Measurements from ENCODE around the gene LRMDA. TPM values are rescaled to one million over a fixed set of nuclear protein-coding genes. Genes with fewer than 3 reads are reported as not detected.

LRMDA gene
- total RNA-seq, 6 experiments from 2014 or later = 0.32 TPM; not detected in 5

DNA sequence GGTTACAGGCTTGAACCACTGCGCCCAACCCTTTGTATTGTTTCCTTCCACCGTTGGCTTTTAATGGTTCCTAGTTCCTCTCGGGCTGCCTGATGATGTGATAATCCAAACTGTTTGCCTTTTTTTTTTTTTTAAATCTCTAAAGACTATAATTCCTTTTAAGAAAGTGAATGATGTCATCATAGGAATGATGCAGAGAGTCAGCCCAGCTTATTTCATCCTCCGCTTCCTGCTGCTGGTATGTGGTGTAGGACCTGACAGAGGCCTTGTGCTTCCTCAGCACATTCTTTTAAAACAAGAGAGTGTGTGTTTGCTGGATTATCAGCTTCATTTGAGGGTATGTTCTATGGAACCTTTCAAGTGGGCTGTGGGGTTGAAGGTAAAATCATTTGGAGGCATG, 241.4 kb downstream of the LRMDA start:
- no peaks in the 10 kb centered on the region for H3K36me3 Mint-ChIP-seq (ENCODE audit: low read depth)
- peaks cover 8% of the 10 kb centered on the region for H3K27me3 Mint-ChIP-seq (ENCODE audit: insufficient read depth)
- no peaks in the 10 kb centered on the region for H3K9me3 Mint-ChIP-seq
- no peak for DNase-seq
- no peak overlapping the region for H3K27ac Mint-ChIP-seq
- H3K4me1 Mint-ChIP-seq (ENCODE audit: low read depth) = no peaks in the 10 kb centered on the region
- no peak for TF ChIP-seq CTCF (IDR thresholded peaks at IDR 0.05)
- no peak overlapping the region for H3K4me3 Mint-ChIP-seq

DNA sequence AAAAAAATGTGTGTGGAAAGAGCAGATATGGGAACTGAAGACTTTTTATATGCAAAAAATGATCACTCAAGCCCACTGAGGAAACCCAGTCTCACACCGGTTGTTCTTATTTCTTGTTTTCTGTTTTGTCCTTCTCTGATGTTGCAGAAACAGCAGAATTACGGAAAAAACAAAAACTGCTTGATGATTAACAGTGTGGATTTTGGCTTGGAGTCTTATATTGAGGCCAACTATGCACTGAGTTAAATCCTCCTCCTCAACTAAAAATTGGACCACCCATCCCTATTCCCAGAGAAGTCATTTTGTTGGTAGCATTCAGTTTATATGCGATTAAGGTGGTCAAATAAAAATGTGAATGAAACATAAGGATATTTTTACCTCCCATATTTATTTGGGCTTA, 246.1 kb downstream of the LRMDA start:
- peaks cover 4% of the 10 kb centered on the region for H3K27me3 Mint-ChIP-seq (ENCODE audit: insufficient read depth)

GRCh38 chr10:75678527-75678926, 247.1 kb downstream of the LRMDA start:
- Mint-ChIP-seq H3K27me3 (ENCODE audit: insufficient read depth) (no peaks in the 10 kb centered on the region), H3K4me1 (ENCODE audit: low read depth) (no peaks in the 10 kb centered on the region)
- no peak for TF ChIP-seq CTCF (IDR thresholded peaks at IDR 0.05)

More for the DNA sequence above, 246.1 kb downstream of the LRMDA start:
- no peak for TF ChIP-seq CTCF (IDR thresholded peaks at IDR 0.05)
- no peaks in the 10 kb centered on the region for H3K4me1 Mint-ChIP-seq (ENCODE audit: low read depth)
- no peak overlapping the region for H3K27ac Mint-ChIP-seq
- H3K4me3 Mint-ChIP-seq = no peak overlapping the region
- H3K9me3 Mint-ChIP-seq = no peaks in the 10 kb centered on the region
- H3K36me3 Mint-ChIP-seq (ENCODE audit: low read depth) = no peaks in the 10 kb centered on the region
- no peak for DNase-seq

DNA sequence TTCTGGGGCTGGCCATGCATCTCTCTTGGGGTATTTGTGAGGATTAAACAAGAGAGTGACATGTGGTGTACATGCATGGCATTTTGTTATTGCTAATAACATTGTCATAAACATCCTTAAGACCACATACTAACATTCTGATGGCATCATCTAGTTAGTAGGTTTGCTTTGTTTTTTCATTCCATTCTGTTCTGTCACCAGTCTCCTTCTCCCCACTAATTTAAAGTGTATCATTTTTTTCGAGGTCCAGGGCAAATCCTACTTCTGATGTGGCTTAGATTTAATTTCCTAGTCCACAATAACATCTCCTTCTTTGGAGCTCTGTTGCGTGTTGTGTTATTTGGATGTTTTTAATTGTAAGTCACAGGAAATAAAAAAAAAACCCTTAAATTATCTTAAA, 248.1 kb downstream of the LRMDA start:
- H3K9me3 Mint-ChIP-seq = no peaks in the 10 kb centered on the region
- no peak for TF ChIP-seq CTCF (IDR thresholded peaks at IDR 0.05)
- H3K4me3 Mint-ChIP-seq = no peak overlapping the region
- peaks cover under 1% of the 10 kb centered on the region; the same call in 1 of the 2 replicates for H3K27me3 Mint-ChIP-seq (ENCODE audit: insufficient read depth)
- H3K27ac Mint-ChIP-seq = no peak overlapping the region
- H3K4me1 Mint-ChIP-seq (ENCODE audit: low read depth) = no peaks in the 10 kb centered on the region
- H3K36me3 Mint-ChIP-seq (ENCODE audit: low read depth) = no peaks in the 10 kb centered on the region
- no peak for DNase-seq

More at GRCh38 chr10:75678527-75678926, 247.1 kb downstream of the LRMDA start:
- Mint-ChIP-seq H3K27ac (no peak overlapping the region), H3K4me3 (no peak overlapping the region), H3K9me3 (no peaks in the 10 kb centered on the region), H3K36me3 (ENCODE audit: low read depth) (no peaks in the 10 kb centered on the region)
- DNase-seq = no peak

DNA sequence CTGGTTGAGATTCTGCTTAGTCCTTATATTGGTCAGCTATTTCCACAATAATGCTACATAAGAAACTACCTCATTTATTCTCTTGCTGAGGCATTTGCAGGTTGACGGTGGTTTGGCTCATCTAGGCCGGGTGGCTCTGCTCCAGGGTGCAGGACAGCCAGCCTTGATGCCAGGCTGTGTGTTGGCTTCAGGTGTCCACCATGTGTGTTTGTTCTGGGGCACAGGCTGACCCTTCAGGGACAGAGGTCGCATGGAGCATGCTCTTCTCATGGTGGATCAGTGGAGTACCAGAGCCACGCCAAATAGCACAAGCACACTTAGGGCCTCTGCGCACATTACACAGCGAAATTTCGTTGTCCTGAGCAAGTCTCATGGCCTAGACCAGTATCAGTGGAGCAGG, 249.9 kb downstream of the LRMDA start:
- DNase-seq = no peak
- no peaks in the 10 kb centered on the region for H3K9me3 Mint-ChIP-seq
- H3K27me3 Mint-ChIP-seq (ENCODE audit: insufficient read depth) = peaks cover 1% of the 10 kb centered on the region; the same call in 1 of the 2 replicates
- H3K4me1 Mint-ChIP-seq (ENCODE audit: low read depth) = no peaks in the 10 kb centered on the region
- no peak for TF ChIP-seq CTCF (IDR thresholded peaks at IDR 0.05)
- no peak overlapping the region for H3K4me3 Mint-ChIP-seq
- no peak overlapping the region for H3K27ac Mint-ChIP-seq
- no peaks in the 10 kb centered on the region for H3K36me3 Mint-ChIP-seq (ENCODE audit: low read depth)
